ENCODE data around the gene TMEM9.

The TMEM9 gene

DNA sequence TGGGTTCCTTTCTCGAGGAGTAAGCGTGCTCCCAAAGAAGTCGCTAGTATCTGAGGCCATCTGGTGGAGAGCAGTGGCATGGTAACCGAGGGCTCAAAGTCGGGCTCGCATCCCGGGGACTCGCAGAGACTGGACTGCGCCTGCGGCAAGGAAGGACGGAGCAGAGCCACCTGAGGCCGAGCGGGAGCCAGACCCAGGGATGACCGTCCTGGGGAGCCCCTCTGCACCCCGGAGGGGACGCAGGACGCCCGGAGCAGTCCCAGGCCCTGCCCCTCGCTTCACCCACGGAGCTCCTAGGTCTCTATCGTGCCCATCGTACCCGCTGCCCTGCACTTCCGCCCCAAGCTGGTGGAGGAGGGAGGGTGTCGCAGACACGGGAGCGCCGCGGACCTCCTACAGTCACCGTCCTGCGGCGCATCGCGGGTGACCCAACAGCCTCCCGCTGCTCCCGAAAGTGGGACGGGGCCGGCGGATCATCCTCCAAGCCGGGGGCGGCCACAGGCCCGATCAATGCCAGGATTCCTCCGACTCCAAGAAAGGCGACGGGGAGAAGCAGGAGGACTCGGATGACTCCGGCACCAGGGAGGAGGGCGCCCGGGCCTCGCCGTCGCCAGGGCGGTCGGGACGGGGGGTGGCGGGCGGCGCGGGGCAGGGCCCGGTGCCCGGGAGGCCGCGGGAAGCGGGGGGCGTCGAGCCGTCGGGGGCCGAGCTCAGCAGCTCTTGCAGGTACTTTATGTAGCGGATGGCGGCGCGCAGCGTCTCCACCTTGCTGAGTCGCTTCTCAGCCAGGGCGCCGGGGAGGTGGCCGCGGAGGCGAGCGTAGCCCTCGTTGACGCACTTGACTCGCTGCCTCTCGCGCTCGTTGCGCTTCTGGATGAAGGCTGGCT is 39.8 kb downstream of the TMEM9 start:
- H3K4me1 Mint-ChIP-seq: peaks cover 18% of the 10 kb centered on the region
- peaks cover 67% of the 10 kb centered on the region for H3K27me3 Mint-ChIP-seq (ENCODE audit: low read depth, poor library complexity)
- peak overlapping the region; percentile 85 for H3K4me3 Mint-ChIP-seq
- peak; percentile 73 for TF ChIP-seq CTCF (IDR thresholded peaks at IDR 0.05)
- peak; percentile 88 for DNase-seq
- no peak overlapping the region for H3K27ac Mint-ChIP-seq
- no peaks in the 10 kb centered on the region for H3K36me3 Mint-ChIP-seq (ENCODE audit: low read depth)
- no peaks in the 10 kb centered on the region for H3K9me3 Mint-ChIP-seq

DNA sequence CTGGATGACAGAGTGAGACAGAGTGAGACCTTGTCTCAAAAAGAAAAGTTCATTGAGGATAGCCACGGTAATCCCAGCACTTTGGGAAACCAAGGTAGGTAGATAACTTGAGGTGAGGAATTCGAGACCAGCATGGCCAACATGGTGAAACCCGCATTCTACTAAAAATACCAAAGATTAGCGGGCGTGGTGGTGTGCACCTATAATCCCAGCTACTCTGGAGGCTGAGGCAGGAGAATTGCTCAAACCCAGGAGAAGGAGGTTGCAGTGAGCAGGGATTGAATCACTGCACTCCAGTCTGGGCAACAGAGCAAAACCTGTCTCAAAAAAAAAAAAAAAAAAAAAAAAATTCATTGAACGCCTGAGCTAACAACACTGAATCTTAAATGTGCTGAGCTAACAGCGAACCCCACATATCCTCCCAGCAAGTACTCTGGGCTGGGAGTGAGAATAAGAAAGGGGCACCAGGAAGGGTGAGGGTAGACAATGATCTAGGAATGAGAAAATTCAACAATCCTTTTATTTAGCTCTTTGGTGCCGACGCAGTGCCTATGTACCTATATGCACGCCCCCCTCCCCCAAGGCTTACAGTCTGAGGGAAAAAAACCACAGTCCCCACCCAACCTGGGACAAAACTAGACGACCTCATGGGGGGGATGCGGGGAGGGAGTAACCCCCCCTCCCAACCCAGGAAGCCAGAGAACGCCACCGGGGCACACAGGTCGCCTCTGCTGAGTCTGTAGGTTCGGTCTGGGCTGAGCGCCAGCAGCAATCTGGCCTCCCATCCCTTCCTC is 40.6 kb downstream of the TMEM9 start:
- Mint-ChIP-seq H3K9me3 (no peaks in the 10 kb centered on the region), H3K4me1 (peaks cover 18% of the 10 kb centered on the region), H3K4me3 (peak overlapping the region; percentile 85), H3K36me3 (ENCODE audit: low read depth) (no peaks in the 10 kb centered on the region), H3K27me3 (ENCODE audit: low read depth, poor library complexity) (peaks cover 66% of the 10 kb centered on the region), H3K27ac (no peak overlapping the region)
- no peak for DNase-seq
- TF ChIP-seq CTCF (IDR thresholded peaks at IDR 0.05): no peak

DNA sequence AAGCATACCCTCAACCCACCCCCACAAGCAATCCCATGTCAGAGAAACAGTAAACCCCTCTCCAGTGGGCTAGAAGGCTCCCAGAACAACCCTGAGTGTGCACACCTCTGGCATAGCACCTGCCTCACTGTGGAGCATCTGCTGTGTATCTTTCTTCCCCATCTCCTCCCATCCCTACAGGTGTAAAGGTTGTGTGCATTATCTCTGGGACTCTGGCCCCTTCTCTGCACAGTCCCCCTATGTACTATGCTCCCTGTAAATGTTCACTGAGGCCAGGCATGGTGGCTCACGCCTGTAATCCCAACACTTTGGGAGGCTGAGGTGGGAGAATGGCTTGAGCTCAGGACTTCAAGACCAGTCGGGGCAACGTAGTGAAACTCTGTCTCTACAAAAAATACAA is 41.3 kb downstream of the TMEM9 start:
- H3K27me3 Mint-ChIP-seq (ENCODE audit: low read depth, poor library complexity): peaks cover 60% of the 10 kb centered on the region
- no peak overlapping the region for H3K4me3 Mint-ChIP-seq
- H3K36me3 Mint-ChIP-seq (ENCODE audit: low read depth): no peaks in the 10 kb centered on the region
- H3K27ac Mint-ChIP-seq: no peak overlapping the region
- TF ChIP-seq CTCF (IDR thresholded peaks at IDR 0.05): no peak
- no peak for DNase-seq
- H3K4me1 Mint-ChIP-seq: peaks cover 18% of the 10 kb centered on the region
- no peaks in the 10 kb centered on the region for H3K9me3 Mint-ChIP-seq

GRCh38 chr1:201112173-201112731 is 42.0 kb downstream of the TMEM9 start, which contains the start of gene CACNA1S:
Gene CACNA1S, minus strand, starts transcription at chr1:201112426. Its CDS starts 87 bp downstream, at chr1:201112339.
- no peak within 1 kb of the TSS for H3K4me3 Mint-ChIP-seq
- no peaks in the 10 kb centered on the region for H3K36me3 Mint-ChIP-seq (ENCODE audit: low read depth)
- H3K27me3 Mint-ChIP-seq (ENCODE audit: low read depth, poor library complexity): peaks cover 54% of the 10 kb centered on the region
- TF ChIP-seq CTCF (IDR thresholded peaks at IDR 0.05): no peak
- no peak for DNase-seq
- peaks cover 18% of the 10 kb centered on the region for H3K4me1 Mint-ChIP-seq
- no peak within 1 kb of the TSS for H3K27ac Mint-ChIP-seq
- no peaks in the 10 kb centered on the region for H3K9me3 Mint-ChIP-seq

GRCh38 chr1:201111672-201112071 is 42.6 kb downstream of the TMEM9 start:
- H3K27me3 Mint-ChIP-seq (ENCODE audit: low read depth, poor library complexity): peaks cover 52% of the 10 kb centered on the region
- no peak for DNase-seq
- no peak overlapping the region for H3K27ac Mint-ChIP-seq
- H3K4me1 Mint-ChIP-seq: peaks cover 18% of the 10 kb centered on the region
- no peak for TF ChIP-seq CTCF (IDR thresholded peaks at IDR 0.05)
- H3K4me3 Mint-ChIP-seq: no peak overlapping the region
- no peaks in the 10 kb centered on the region for H3K9me3 Mint-ChIP-seq
- no peaks in the 10 kb centered on the region for H3K36me3 Mint-ChIP-seq (ENCODE audit: low read depth)
